Ascending aorta (tissue), 2 donors: ENCODE data around the gene CIAO2B. TPM values are rescaled to one million over a fixed set of nuclear protein-coding genes. Genes with fewer than 3 reads are reported as not detected.
A peak's percentile ranks its signal among the peaks of the same experiment; 100 is the strongest.

Experiments
- DNase-seq, 2 donors: peaks; one replicate each; pipeline ENCODE4 v3.0.0-alpha.2; 2019; ENCODE audit warnings: low spot score in 2 of 2
- H3K27ac ChIP-seq, 2 donors: fragments of 200-600 bp; sonication (generic); one replicate each; pipeline ENCODE4 v1.5.1; 2016 to 2017; ENCODE audit warnings: mild to moderate bottlenecking in 1 of 2
- H3K27me3 ChIP-seq: fragments of 200-600 bp; sonication (generic); one replicate; pipeline ENCODE4 v1.5.1; 2017
- H3K36me3 ChIP-seq, 2 donors: fragments of 200-600 bp; sonication (generic); one replicate each; pipeline ENCODE4 v1.5.1; 2016
- H3K4me1 ChIP-seq, 2 donors: fragments of 200-600 bp; sonication (generic); one replicate each; pipeline ENCODE4 v1.5.1; 2016 to 2017; ENCODE audit warnings: mild to moderate bottlenecking in 1 of 2
- H3K4me3 ChIP-seq, 2 donors: fragments of 200-600 bp; sonication (generic); one replicate each; pipeline ENCODE4 v1.5.1; 2016 to 2017; ENCODE audit warnings: mild to moderate bottlenecking in 1 of 2
- H3K9me3 ChIP-seq, 2 donors: fragments of 200-600 bp; sonication (generic); one replicate each; pipeline ENCODE4 v1.5.1; 2016
- intact Hi-C: fragments of 100-400 bp; cut with DNase I; formaldehyde crosslinking; loops from one replicate; pipeline ENCODE4 v1.15.1; 2023
- total RNA-seq: library from RNA; depleted of rRNA; stranded (reverse); fragments of >200 nt; gene quantifications from one replicate; pipeline ENCODE4 v1.1.0, GENCODE V29; 2016
- TF ChIP-seq, protein P1 (sequence below), 3 experiments: fragments of 200-600 bp in 2 of 3; fragments of 450-650 bp in 1 of 3; sonication (generic) in 2 of 3; IDR thresholded peaks; one replicate each; pipeline ENCODE4 v1.5.1; 2016 to 2019; ENCODE audit warnings: antibody characterized with exemption in 3 of 3, mild to moderate bottlenecking in 1 of 3, moderate library complexity in 1 of 3

CIAO2B gene
- total RNA-seq, 1 donor from 2014 or later = 255 TPM

GRCh38 chr16:66920299-66920590 lies 14.0 kb downstream of the CIAO2B start:
- Histone ChIP-seq H3K4me3 (no peak overlapping the region), H3K9me3 (no peaks in the 10 kb centered on the region), H3K36me3 (peaks cover 11 to 12% of the 10 kb centered on the region in 2 donors), H3K27me3 (no peaks in the 10 kb centered on the region), H3K4me1 (peaks cover 15 to 23% of the 10 kb centered on the region in 2 donors), H3K27ac (no peak overlapping the region)
- intact Hi-C loops = loop anchor here (10.0 kb wide), 1 partner anchor 1025 kb away; the partner anchor contains the start of gene LCAT
- TF ChIP-seq, protein P1, sequence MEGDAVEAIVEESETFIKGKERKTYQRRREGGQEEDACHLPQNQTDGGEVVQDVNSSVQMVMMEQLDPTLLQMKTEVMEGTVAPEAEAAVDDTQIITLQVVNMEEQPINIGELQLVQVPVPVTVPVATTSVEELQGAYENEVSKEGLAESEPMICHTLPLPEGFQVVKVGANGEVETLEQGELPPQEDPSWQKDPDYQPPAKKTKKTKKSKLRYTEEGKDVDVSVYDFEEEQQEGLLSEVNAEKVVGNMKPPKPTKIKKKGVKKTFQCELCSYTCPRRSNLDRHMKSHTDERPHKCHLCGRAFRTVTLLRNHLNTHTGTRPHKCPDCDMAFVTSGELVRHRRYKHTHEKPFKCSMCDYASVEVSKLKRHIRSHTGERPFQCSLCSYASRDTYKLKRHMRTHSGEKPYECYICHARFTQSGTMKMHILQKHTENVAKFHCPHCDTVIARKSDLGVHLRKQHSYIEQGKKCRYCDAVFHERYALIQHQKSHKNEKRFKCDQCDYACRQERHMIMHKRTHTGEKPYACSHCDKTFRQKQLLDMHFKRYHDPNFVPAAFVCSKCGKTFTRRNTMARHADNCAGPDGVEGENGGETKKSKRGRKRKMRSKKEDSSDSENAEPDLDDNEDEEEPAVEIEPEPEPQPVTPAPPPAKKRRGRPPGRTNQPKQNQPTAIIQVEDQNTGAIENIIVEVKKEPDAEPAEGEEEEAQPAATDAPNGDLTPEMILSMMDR (IDR thresholded peaks at IDR 0.05) = no peak
- DNase-seq = no peak

DNA sequence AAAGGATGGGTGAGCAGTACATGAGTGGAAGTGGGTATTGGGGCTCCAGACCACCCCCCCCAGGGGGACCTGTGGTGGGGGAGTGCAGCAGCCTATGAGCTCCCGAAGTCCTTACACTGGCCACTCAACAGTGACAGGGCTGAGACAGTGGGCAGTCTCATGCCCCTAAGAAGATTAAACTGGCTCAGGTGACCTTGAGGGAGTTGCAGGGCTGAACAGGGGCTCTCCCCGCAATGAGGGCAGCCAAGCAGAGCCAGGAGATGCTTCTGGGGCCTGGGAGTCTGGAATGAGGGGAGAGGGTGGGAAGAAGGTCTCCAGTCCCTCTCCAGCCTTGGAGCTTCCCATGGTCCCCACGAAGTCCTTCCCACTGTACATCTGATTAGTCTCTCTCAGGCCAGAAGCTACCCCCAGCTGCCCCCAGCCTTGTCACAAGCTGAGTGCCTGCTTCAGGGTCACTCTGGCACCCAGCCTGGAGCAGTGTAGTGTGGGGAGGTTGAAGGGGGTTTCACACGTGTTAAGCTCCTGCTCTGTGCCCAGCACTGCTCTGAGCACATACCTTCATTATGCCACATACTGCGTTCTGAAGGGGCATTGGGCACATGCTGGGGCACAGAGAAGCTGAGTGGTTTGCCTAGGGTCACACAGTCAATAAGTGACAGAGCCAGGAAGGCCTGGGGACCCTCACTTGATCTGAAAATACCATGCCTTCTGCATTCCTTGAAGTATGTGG lies 14.5 kb downstream of the CIAO2B start:
- Histone ChIP-seq H3K27me3 (no peaks in the 10 kb centered on the region), H3K4me3 (no peak overlapping the region), H3K27ac (peak overlapping the region in 1 of 2 donors; percentile 11), H3K4me1 (peaks cover 15 to 23% of the 10 kb centered on the region in 2 donors), H3K9me3 (no peaks in the 10 kb centered on the region), H3K36me3 (peaks cover 11 to 12% of the 10 kb centered on the region in 2 donors)
- intact Hi-C loops = loop anchor here (10.0 kb wide), 1 partner anchor 1025 kb away; the partner anchor contains the start of gene LCAT
- DNase-seq = no peak
- TF ChIP-seq, protein P1 (IDR thresholded peaks at IDR 0.05) = no peak

DNA sequence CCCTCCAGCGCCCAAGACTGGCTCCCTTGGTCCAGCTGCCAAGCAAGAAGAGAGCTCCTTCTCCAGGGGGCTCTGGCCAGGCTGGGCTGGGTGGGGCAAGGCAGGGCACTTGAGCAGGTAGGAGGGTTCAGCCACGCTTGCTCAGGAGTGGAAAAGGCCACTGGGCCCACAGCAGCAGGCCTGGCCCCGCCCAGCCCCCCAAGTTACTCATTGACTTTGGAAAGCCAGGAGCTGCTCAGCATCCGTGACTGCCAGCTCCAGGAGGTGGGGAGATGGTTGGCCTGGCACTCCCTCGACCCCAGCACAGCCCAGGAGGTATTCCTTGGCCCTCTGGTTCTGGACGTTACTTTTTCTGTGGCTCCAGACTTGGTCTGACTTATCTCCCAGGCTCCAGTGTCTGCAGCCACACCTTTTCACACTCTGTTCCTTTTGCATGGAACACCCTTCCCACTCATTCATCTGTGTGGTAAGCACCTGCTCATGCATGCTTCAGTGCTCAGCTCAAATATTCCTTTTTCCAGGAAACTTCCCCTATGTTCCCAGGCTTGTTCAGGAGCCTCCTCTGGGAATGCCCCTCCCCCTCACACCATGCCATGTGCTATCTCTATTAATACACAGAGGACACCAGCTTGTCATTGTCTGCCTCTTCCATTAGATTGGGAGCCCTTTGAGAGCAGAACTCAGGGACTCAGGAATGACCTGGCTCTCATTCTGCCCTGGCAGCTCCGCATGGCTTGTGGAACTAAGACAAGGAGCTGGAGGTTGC lies 15.2 kb downstream of the CIAO2B start, which contains the start of gene CDH16:
TSS of gene CDH16 (minus strand) at position 83 of the 766 bp plus-strand sequence. CDS start 820 bp downstream, outside the sequence.
- Histone ChIP-seq H3K36me3 (peaks cover 11 to 12% of the 10 kb centered on the region in 2 donors), H3K27ac (peak within 1 kb of the TSS in 1 of 2 donors; percentile 11), H3K4me3 (no peak within 1 kb of the TSS), H3K4me1 (peaks cover 10 to 23% of the 10 kb centered on the region in 2 donors), H3K9me3 (no peaks in the 10 kb centered on the region), H3K27me3 (no peaks in the 10 kb centered on the region)
- TF ChIP-seq, protein P1 (IDR thresholded peaks at IDR 0.05) = no peak
- DNase-seq = no peak
- intact Hi-C loops = no loop called here

DNA sequence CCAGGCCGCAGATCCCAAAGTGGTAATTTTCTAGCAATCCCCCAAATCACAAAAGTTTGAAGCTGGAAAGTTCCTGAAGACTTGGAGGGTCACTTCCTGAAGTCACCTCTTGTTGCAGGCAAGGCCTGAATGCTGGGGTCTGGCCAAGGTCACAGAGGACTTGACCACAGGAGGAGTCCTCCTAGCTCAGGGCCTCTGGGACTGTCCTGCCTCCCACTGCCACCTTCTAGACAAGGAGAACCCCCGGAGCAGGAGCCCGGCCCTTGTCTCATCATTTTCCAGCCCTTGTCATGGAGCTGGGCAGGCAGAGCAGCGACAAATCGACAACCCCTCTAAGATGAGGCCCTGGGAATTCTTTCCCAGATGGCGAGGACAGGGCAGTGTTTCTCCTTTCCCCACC lies 15.8 kb downstream of the CIAO2B start:
- H3K36me3 ChIP-seq = peaks cover 11 to 12% of the 10 kb centered on the region in 2 donors
- intact Hi-C loops = no loop called here
- DNase-seq = no peak

DNA sequence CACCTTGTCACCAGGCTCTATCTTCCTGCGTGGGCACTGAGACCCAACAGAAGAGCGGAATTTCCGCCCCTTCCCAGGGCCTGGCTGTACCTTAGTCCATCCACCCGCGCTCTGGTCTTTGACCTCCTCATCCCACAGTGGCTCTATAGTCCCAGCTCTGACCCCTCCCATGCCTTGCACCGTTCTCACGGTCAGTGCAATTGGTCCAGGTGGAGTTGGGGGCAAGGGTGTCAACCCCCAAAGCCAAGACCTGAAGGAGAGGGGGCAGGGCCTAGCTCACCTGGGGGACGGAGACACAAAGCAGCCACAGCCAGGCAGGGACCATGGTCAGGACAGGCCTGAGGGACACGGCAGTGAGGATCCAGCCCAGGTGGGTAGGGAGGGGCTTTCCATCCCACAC lies 16.5 kb downstream of the CIAO2B start:
- no peak overlapping the region for H3K4me3 ChIP-seq
- peaks cover 11 to 12% of the 10 kb centered on the region in 2 donors for H3K36me3 ChIP-seq
- no peak overlapping the region for H3K27ac ChIP-seq
- no peak for DNase-seq
- no peaks in the 10 kb centered on the region for H3K9me3 ChIP-seq
- intact Hi-C loops = no loop called here
- H3K27me3 ChIP-seq = no peaks in the 10 kb centered on the region
- TF ChIP-seq, protein P1 (IDR thresholded peaks at IDR 0.05) = no peak
- peaks cover 3 to 13% of the 10 kb centered on the region in 2 donors for H3K4me1 ChIP-seq

More for the DNA sequence above, 15.8 kb downstream of the CIAO2B start:
- TF ChIP-seq, protein P1 (IDR thresholded peaks at IDR 0.05) = no peak
- peaks cover 7 to 19% of the 10 kb centered on the region in 2 donors for H3K4me1 ChIP-seq
- no peaks in the 10 kb centered on the region for H3K9me3 ChIP-seq
- no peak overlapping the region for H3K4me3 ChIP-seq
- H3K27me3 ChIP-seq = no peaks in the 10 kb centered on the region
- H3K27ac ChIP-seq = no peak overlapping the region
